ENCODE data around the gene GRHL1. TPM values are rescaled to one million over a fixed set of nuclear protein-coding genes. Genes with fewer than 3 reads are reported as not detected.

The GRHL1 gene
- total RNA-seq, 1 experiment from 2014 or later: 2.5 TPM

DNA sequence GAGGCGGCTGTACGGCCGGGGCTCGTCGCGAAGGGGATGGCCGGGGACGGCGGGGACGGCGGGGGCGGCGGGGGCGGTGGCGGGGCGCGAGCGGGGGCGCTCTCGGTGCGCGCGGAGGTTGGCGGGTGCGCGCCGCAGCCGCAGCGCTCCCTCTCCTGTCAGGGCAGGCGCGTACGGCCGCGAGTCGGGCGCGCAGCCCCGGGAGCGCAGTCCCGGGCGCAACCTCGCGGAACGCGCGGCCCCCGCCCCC is 296 bp upstream of the GRHL1 start:
- peaks cover 11% of the 10 kb centered on the region; the same call in 1 of the 2 replicates for H3K27me3 ChIP-seq (ENCODE audit: insufficient read depth, low read length)
- no peaks in the 10 kb centered on the region for H3K9me3 Mint-ChIP-seq

More for the DNA sequence above, 296 bp upstream of the GRHL1 start:
- H4K8ac ChIP-seq (replicated peaks; ENCODE audit: insufficient read length, low read depth, low read length): no peak overlapping the region
- peak overlapping the region; percentile 70 to 87 for H3K4me3 Mint-ChIP-seq
- no peaks in the 10 kb centered on the region for H3K4me1 ChIP-seq (ENCODE audit: insufficient read depth, low read length)
- H3K4ac ChIP-seq (ENCODE audit: low read depth, low read length): no peak overlapping the region
- no peaks in the 10 kb centered on the region; a peak in 2 of 7 replicates for H3K36me3 Mint-ChIP-seq (ENCODE audit: insufficient read depth in 1 of 3, low read depth in 3 of 3)
- no peak overlapping the region for H2AK5ac ChIP-seq (ENCODE audit: insufficient read length, low read length)
- TF ChIP-seq, protein P1, sequence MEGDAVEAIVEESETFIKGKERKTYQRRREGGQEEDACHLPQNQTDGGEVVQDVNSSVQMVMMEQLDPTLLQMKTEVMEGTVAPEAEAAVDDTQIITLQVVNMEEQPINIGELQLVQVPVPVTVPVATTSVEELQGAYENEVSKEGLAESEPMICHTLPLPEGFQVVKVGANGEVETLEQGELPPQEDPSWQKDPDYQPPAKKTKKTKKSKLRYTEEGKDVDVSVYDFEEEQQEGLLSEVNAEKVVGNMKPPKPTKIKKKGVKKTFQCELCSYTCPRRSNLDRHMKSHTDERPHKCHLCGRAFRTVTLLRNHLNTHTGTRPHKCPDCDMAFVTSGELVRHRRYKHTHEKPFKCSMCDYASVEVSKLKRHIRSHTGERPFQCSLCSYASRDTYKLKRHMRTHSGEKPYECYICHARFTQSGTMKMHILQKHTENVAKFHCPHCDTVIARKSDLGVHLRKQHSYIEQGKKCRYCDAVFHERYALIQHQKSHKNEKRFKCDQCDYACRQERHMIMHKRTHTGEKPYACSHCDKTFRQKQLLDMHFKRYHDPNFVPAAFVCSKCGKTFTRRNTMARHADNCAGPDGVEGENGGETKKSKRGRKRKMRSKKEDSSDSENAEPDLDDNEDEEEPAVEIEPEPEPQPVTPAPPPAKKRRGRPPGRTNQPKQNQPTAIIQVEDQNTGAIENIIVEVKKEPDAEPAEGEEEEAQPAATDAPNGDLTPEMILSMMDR (conservative IDR thresholded peaks at IDR 0.05): no peak
- H3K27ac ChIP-seq (ENCODE audit: insufficient read length, low read depth, low read length): no peak overlapping the region
- no peak overlapping the region for H3K56ac ChIP-seq (ENCODE audit: insufficient read length, low read depth, low read length)
- H3K4me1 Mint-ChIP-seq: peaks cover 9 to 13% of the 10 kb centered on the region in 2 experiments
- H2BK12ac ChIP-seq (ENCODE audit: insufficient read length, low read depth, low read length): no peak overlapping the region
- no peaks in the 10 kb centered on the region for H3K79me2 ChIP-seq (ENCODE audit: insufficient read depth, low read length)
- no peak overlapping the region for H2BK120ac ChIP-seq (ENCODE audit: low read depth, low read length, poor library complexity, severe bottlenecking)
- no peaks in the 10 kb centered on the region for H3K79me1 ChIP-seq (ENCODE audit: insufficient read depth, low read depth, low read length, poor library complexity, severe bottlenecking)
- no peak for DNase-seq
- H2BK5ac ChIP-seq (ENCODE audit: insufficient read length, low read length): no peak overlapping the region
- H3K27me3 Mint-ChIP-seq (ENCODE audit: low read depth): peaks cover 61% of the 10 kb centered on the region
- no peak overlapping the region for H3K27ac Mint-ChIP-seq
- no peak overlapping the region for H2BK20ac ChIP-seq (ENCODE audit: low read depth, low read length, poor library complexity, severe bottlenecking)
- no peak overlapping the region for H3K23ac ChIP-seq (ENCODE audit: insufficient read length, low read depth, low read length)
- no peak overlapping the region for H4K91ac ChIP-seq (ENCODE audit: insufficient read length, low read depth, low read length)
- no peak overlapping the region for H4K5ac ChIP-seq (ENCODE audit: insufficient read length, low read depth, low read length)
- no peaks in the 10 kb centered on the region for H3K9me3 ChIP-seq (ENCODE audit: control insufficient read depth, low read depth, low read length)
- no peak overlapping the region for H2AFZ ChIP-seq (ENCODE audit: low read length)
- no peak overlapping the region for H3K14ac ChIP-seq (ENCODE audit: insufficient read depth, low read length)
- H3K9ac ChIP-seq (ENCODE audit: extremely low read depth, insufficient read length, low read length): no peak overlapping the region
- no peak overlapping the region for H3T11ph ChIP-seq (ENCODE audit: low read length)
- H3K18ac ChIP-seq (ENCODE audit: insufficient read length, low read depth, low read length): no peak overlapping the region
- WGBS (ENCODE audit: extremely low coverage, insufficient read length, low lambda C conversion rate): no CpG with 5 or more reads among the region's 47 CpGs
- H3K4me2 ChIP-seq (ENCODE audit: insufficient read depth, insufficient read length, low read length): peak overlapping the region; percentile 45
- no peaks in the 10 kb centered on the region for H4K20me1 ChIP-seq (ENCODE audit: control insufficient read depth, insufficient read depth, insufficient read length)
- H2BK15ac ChIP-seq (ENCODE audit: low read depth, low read length): no peak overlapping the region
- peaks cover 6% of the 10 kb centered on the region for H3K23me2 ChIP-seq (ENCODE audit: insufficient read length, low read depth, low read length, poor library complexity, severe bottlenecking)
